Mucosa of descending colon (tissue), 3 donors: ENCODE data around the gene ETS1. TPM values are rescaled to one million over a fixed set of nuclear protein-coding genes. Genes with fewer than 3 reads are reported as not detected.
"Not testable (repeated sequence)": the region's sequence is repeated elsewhere in the genome, so short reads cannot be mapped to it uniquely, and the experiment has no call there.

Experiments used
- ATAC-seq: fragments of 200-7000 bp; cut with Tn5 transposase; one replicate; pipeline ENCODE4 v1.9.1; 2020; ENCODE audit warnings: mild to moderate bottlenecking, moderate library complexity
- DNase-seq, 3 donors: peaks; one replicate each; pipeline ENCODE4 v3.0.0-alpha.2; 2020
- H3K36me3 ChIP-seq: fragments of 200-600 bp; one replicate; pipeline ENCODE4 v1.8.0; 2021; ENCODE audit warnings: low read depth, mild to moderate bottlenecking
- H3K4me1 ChIP-seq: fragments of 200-600 bp; one replicate; pipeline ENCODE4 v1.8.0; 2021; ENCODE audit warnings: low read depth, mild to moderate bottlenecking
- H3K4me3 ChIP-seq: fragments of 200-600 bp; one replicate; pipeline ENCODE4 v1.8.0; 2021; ENCODE audit warnings: mild to moderate bottlenecking
- H3K9me3 ChIP-seq: fragments of 200-600 bp; one replicate; pipeline ENCODE4 v1.8.0; 2021; ENCODE audit warnings: mild to moderate bottlenecking
- CTCF ChIP-seq: fragments of 200-600 bp; IDR thresholded peaks from one replicate; pipeline ENCODE4 v1.8.0; 2022; ENCODE audit warnings: antibody characterized with exemption, mild to moderate bottlenecking
- intact Hi-C, 2 donors: fragments of 100-400 bp; cut with DNase I in 1 of 2; cut with micrococcal nuclease in 1 of 2; formaldehyde crosslinking; loops; one replicate each; pipeline versions ENCODE4 v1.11.0 to v1.11.1; 2022; cut with DNase I, micrococcal nuclease
- total RNA-seq, 3 donors: library from RNA; stranded (reverse); fragmentation: NEBNext Ultra II Directional in 2 of 3; extraction: Animal tissue kit (Norgen Biotek cat#: 25700) in 2 of 3; gene quantifications; one replicate each; pipeline versions ENCODE4 v1.2.1 to v1.2.4, GENCODE V29; 2021 to 2023
- donor health status: DM: no; HTN: no; CAD: no; lungs with moderate emphysema.
- donor health status: DM: no; HTN: no; CAD: no.
- donor health status: DM: no; HTN: yes; CAD: no.

The ETS1 gene
- total RNA-seq, 3 donors from 2014 or later = 36.5 to 41.2 (median 38.6) TPM

GRCh38 chr11:128453444-128454336 lies 133.7 kb downstream of the ETS1 start:
- ATAC-seq (peak; percentile 75), DNase-seq (peak in 1 of 3 donors; percentile 65)
- intact Hi-C loops = no loop called here
- no peak for TF ChIP-seq CTCF
- H3K4me1 ChIP-seq = peaks cover 32% of the 10 kb centered on the region
- H3K9me3 ChIP-seq = no peaks in the 10 kb centered on the region
- H3K36me3 ChIP-seq = no peaks in the 10 kb centered on the region
- no peak overlapping the region for H3K4me3 ChIP-seq

GRCh38 chr11:128451652-128452470 lies 135.5 kb downstream of the ETS1 start:
- no peaks in the 10 kb centered on the region for H3K36me3 ChIP-seq
- DNase-seq = peak; percentile 51 to 78 (median 67)
- H3K4me3 ChIP-seq = no peak overlapping the region
- no peak for TF ChIP-seq CTCF
- peak; percentile 26 for ATAC-seq
- no peaks in the 10 kb centered on the region for H3K9me3 ChIP-seq
- peaks cover 37% of the 10 kb centered on the region for H3K4me1 ChIP-seq
- intact Hi-C loops = no loop called here

GRCh38 chr11:128450882-128451651 lies 136.3 kb downstream of the ETS1 start:
- Histone ChIP-seq H3K4me3 (no peak overlapping the region), H3K36me3 (no peaks in the 10 kb centered on the region), H3K9me3 (no peaks in the 10 kb centered on the region), H3K4me1 (peaks cover 37% of the 10 kb centered on the region)
- DNase-seq (no peak), ATAC-seq (no peak)
- intact Hi-C loops = no loop called here
- no peak for TF ChIP-seq CTCF

- intact Hi-C loops, H3K4me3 ChIP-seq, H3K36me3 ChIP-seq, H3K9me3 ChIP-seq, DNase-seq, ATAC-seq: not testable (repeated sequence)
- H3K4me1 ChIP-seq = peaks cover 37% of the 10 kb centered on the region
Observed at GRCh38 chr11:128450425-128450824, 136.9 kb downstream of the ETS1 start.

GRCh38 chr11:128448981-128449713 lies 138.2 kb downstream of the ETS1 start:
- TF ChIP-seq CTCF = no peak
- Histone ChIP-seq H3K9me3 (peaks cover 2% of the 10 kb centered on the region), H3K36me3 (no peaks in the 10 kb centered on the region), H3K4me3 (no peak overlapping the region), H3K4me1 (peaks cover 37% of the 10 kb centered on the region)
- no peak for ATAC-seq
- DNase-seq = no peak
- intact Hi-C loops = no loop called here
